Effector CD4-positive, alpha-beta T cell (primary cell): ENCODE results near the gene EVPLL.
"Not testable (repeated sequence)": the region's sequence is repeated elsewhere in the genome, so short reads cannot be mapped to it uniquely, and the experiment has no call there.

Experiments
- DNase-seq: peaks from one replicate; pipeline ENCODE4 v3.0.0-alpha.2; 2020

The EVPLL gene

DNA sequence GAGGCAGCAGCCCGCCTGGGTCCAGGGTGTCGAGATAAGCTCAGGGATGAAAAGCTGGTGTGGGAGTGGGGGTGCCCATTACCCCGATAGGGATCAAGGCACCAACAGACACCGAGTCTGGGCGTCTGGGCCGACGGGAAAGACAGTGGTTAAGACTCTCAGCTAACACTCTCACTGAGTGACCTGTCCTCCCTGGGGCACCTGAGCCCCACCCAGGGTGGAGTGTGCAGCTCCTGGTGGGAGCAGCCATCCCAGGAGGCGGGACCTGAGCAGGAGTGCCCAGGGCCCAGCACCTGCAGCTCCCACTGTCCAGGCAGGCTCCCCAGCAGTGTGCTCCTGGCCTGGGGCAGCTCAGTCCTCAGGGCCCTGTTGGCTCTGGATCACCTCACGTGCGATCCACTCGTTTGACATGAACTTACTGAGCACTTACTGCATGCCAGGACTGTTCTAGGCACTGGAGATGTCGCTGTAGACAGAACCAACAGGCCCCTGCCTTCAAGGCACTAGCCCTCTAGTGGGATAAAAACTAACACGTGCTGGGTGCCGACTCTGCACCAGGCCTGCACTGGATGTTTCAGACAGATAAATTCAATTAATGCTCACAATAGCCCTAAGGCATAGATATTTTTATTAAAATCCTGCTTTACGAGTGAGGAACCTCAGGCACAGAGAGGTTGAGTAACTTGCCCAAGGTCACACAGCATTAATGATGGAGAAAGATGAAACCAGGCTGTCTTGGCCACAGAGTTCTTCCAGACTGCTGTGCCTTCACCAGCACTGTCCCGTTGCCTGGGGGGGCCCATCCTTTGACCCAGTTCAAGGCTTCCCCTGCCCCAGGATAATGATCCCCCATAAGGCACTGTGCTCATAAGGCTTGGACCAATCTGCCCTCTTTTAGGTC lies 1.9 kb downstream of the EVPLL start:
- no peak for DNase-seq

DNA sequence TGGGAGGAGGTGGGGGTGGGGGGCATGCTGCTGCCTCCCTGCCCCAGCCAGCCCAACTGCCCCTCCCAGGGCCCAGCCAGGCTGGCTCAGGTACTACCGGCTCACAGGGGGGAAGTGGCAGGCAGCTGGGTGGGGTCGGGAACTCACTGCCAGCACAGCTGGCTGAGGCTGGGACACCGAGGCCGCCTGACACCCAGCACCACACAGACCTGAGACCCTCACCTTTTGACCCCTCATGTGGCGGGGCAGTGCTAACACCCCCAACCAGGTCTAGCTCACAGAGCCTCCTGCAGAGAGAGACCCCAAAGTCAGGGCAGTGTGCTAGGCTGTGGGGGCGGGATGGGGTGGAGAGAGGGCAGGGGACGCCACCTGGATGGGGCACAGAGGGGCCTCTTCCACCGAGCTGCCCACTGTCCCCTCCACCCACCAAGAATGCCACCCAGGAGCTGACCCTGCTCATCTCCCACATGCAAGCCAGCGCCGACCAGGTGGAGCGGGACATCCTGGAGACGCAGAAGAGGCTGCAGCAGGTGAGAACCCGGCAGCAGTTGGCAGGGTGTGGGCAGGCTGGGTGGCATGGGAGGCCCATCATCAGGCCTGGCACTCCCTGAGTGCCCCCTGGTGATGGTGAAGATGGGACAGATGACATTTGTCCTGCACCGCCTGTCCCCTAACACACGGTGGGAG lies 3.0 kb downstream of the EVPLL start:
- no peak for DNase-seq

GRCh38 chr17:18381158-18381952 lies 3.8 kb downstream of the EVPLL start:
- no peak for DNase-seq

GRCh38 chr17:18381953-18382245 lies 4.3 kb downstream of the EVPLL start:
- DNase-seq, result no peak

GRCh38 chr17:18382441-18383078 lies 5.0 kb downstream of the EVPLL start:
- DNase-seq, result no peak

GRCh38 chr17:18383079-18383481 lies 5.5 kb downstream of the EVPLL start:
- DNase-seq, result not testable (repeated sequence)

DNA sequence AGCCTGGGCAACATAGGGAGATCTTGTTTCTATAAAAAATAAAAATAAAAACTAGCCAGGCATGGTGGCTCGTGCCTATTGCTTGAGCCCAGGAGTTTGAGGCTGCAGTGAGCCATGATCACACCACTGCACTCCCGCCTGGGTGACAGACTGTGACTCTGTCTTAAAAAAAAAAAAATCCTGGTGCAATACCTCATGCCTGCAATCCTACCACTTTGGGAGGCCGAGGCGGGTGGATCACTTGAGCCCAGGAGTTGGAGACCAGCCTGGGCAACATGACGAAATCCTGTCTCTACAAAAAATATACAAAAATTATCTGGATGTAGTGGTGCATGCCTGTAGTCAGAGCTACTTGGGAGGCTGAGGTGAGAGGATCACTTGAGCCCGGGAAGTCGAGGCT lies 6.7 kb downstream of the EVPLL start:
- not testable (repeated sequence) for DNase-seq

GRCh38 chr17:18387583-18387982 lies 10.0 kb downstream of the EVPLL start:
- DNase-seq, result not testable (repeated sequence)

DNA sequence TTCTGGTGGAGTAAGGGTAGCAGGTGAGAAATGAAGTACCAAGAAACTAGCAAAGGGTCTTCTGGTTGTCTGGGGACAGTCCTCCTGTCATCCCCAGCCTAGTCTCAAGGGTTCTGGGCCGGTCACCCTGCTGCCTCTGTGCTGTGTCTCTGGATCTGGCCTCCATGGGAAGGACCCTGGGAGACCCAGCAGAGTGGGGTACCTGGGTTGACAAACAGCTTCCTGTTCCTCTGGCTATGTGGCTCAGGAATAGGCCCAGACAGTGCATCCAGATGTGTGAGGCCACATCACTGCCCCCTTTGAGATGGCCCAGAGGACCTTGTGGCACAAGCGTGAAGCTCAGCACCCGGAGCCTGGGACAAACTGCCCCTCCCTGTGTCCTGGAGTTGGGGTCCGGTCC lies 10.7 kb downstream of the EVPLL start:
- not testable (repeated sequence) for DNase-seq

- DNase-seq, result not testable (repeated sequence)
Measured at GRCh38 chr17:18388728-18389127, 11.2 kb downstream of the EVPLL start.

DNA sequence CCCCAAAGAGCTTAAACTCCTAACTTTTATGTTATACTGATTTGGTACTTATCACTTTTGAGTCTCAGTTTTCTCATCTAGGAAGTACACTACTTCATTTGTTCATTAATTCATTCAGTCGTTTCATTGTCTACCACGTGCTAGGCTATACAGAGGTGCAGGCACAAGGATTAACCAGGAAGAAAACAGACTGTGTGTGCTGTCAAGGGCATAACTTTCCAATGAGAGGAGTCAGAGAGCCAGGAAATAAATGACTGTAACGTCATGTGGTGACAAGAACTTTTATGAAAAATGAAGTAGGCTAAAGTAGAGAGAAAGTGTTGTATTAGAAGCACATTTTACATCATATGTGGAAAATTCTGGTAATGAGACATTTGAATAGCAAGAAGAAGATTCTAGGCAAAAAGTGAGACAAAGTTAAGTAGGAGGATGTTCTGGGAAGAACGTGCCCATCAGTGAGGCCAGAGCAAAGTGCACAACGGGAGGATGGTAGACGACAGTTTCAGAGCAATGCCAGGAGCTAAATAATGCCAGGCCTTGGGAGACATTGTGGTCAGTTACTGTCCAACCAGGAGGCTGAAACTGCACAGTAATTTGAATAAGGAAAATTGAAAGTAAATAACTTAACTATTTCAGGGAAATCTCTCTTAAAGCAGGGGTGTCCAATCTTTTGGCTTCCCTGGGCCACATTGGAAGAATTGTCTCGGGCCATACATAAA lies 24.5 kb downstream of the EVPLL start:
- not testable (repeated sequence) for DNase-seq

GRCh38 chr17:18403166-18403565 lies 25.6 kb downstream of the EVPLL start:
- DNase-seq, result not testable (repeated sequence)

DNA sequence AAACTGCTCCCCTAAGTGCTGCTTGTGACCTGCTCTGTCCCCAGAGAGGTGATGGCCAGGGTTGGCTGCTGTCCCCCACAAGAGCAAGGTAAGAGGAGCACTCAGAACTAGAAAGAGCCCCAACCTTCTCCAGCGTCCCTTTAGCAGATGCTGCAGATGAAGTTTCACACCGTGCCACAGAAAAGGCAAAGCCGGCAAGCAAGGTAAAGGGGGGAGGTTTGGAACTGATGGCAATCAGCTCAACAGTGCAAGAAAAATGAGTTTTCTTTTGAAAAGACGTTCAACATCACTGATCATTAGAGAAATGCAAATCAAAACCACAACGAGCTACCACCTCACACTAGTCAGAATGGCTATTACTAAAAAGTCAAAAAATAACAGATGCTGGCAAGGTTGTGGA lies 26.0 kb downstream of the EVPLL start:
- not testable (repeated sequence) for DNase-seq

GRCh38 chr17:18408906-18409305 lies 31.3 kb downstream of the EVPLL start:
- not testable (repeated sequence) for DNase-seq

- not testable (repeated sequence) for DNase-seq
Measured at GRCh38 chr17:18409321-18409720, 31.7 kb downstream of the EVPLL start.

GRCh38 chr17:18410736-18411135 lies 33.2 kb downstream of the EVPLL start:
- DNase-seq, result not testable (repeated sequence)

- not testable (repeated sequence) for DNase-seq
Measured at GRCh38 chr17:18411377-18411864, 33.8 kb downstream of the EVPLL start.

- DNase-seq, result not testable (repeated sequence)
Measured at GRCh38 chr17:18412001-18412538, 34.5 kb downstream of the EVPLL start.

DNA sequence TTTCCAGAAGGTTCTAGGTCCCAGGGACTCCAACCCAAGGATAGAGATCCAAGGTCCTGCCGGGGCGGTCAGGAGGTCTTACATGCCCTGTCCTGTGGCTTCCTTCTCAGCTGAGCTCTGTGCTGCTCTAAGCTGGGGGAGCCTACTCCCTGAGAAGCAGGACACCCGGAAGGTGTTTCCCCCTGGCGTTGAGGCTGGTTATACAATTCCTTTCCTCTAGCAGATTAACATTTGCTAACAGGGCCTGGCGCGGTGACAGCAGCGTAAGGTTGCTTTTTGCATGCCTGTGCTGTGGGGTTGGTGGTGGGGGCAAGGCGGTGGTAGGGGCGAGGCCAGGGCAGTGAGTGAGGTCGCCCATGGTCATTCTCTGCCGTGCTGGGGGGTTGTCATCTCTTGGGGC lies 43.9 kb downstream of the EVPLL start:
- DNase-seq, result not testable (repeated sequence)

DNA sequence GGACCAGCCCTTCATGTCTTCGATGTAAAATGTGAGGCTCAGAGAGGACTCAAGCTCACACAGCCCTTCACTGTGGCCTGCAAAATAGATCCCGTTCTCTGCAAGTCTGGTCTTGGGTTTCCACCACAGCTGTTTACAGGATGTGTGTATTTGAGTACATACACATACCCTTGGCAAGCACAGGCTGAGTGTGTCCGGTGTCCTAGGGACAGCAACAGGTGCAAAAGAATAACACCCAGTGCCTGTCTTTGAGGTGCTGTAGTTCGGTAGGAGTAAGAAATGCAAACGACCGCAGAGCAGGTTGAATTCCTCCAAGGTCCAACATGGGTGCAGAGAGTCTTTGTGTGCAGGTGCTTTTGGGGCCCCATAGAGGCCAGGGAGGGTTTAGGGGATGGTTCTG lies 44.9 kb downstream of the EVPLL start:
- not testable (repeated sequence) for DNase-seq

GRCh38 chr17:18423015-18423414 lies 45.4 kb downstream of the EVPLL start:
- not testable (repeated sequence) for DNase-seq

- DNase-seq, result not testable (repeated sequence)
Measured at GRCh38 chr17:18425593-18425992, 48.0 kb downstream of the EVPLL start.
